ENCODE data around the gene GLRX.
"Not testable (repeated sequence)": the region's sequence is repeated elsewhere in the genome, so short reads cannot be mapped to it uniquely, and the experiment has no call there.

The GLRX gene

GRCh38 chr5:95816341-95816740, 6.2 kb downstream of the GLRX start:
- POLR2A ChIA-PET, result no interaction called here
- CTCF ChIA-PET, result no interaction called here
- no peak overlapping the region for H3K4me3 ChIP-seq (ENCODE audit: low read depth, low read length)
- no peak for TF ChIP-seq CTCF (IDR thresholded peaks at IDR 0.05; ENCODE audit: insufficient read depth, low read length, missing control alignments)
- no peak for DNase-seq (ENCODE audit: low read depth, low spot score)

GRCh38 chr5:95815155-95815729, 7.3 kb downstream of the GLRX start:
- no peak overlapping the region for H3K4me3 ChIP-seq (ENCODE audit: low read depth, low read length)
- no peak for TF ChIP-seq CTCF (IDR thresholded peaks at IDR 0.05; ENCODE audit: insufficient read depth, low read length, missing control alignments)
- POLR2A ChIA-PET, result no interaction called here
- CTCF ChIA-PET, result no interaction called here
- DNase-seq (ENCODE audit: low read depth, low spot score), result no peak

- DNase-seq (ENCODE audit: low read depth, low spot score); H3K4me3 ChIP-seq (ENCODE audit: low read depth, low read length); POLR2A ChIA-PET: not testable (repeated sequence)
- CTCF ChIA-PET, result interaction anchor here (1.0 to 1.7 kb wide), 3 partner anchors 10 to 169 kb away, joined by 3 to 6 read pairs (median 4); no protein-coding TSS in a partner anchor
These were observed 9.5 kb downstream of the GLRX start for GRCh38 chr5:95813035-95813434.

- CTCF ChIA-PET, result interaction anchor here (1.0 to 1.7 kb wide), 3 partner anchors 11 to 168 kb away, joined by 3 to 6 read pairs (median 4); no protein-coding TSS in a partner anchor
- H3K4me3 ChIP-seq (ENCODE audit: low read depth, low read length), result no peak overlapping the region
- no peak for TF ChIP-seq CTCF (IDR thresholded peaks at IDR 0.05; ENCODE audit: insufficient read depth, low read length, missing control alignments)
- no peak for DNase-seq (ENCODE audit: low read depth, low spot score)
- POLR2A ChIA-PET, result interaction anchor here (0.7 kb wide), 1 partner anchor 25 kb away, joined by 4 read pairs; no protein-coding TSS in a partner anchor
These were observed 10.5 kb downstream of the GLRX start for GRCh38 chr5:95812074-95812471.

GRCh38 chr5:95811461-95812073, 11.0 kb downstream of the GLRX start:
- POLR2A ChIA-PET; DNase-seq (ENCODE audit: low read depth, low spot score); H3K4me3 ChIP-seq (ENCODE audit: low read depth, low read length): not testable (repeated sequence)
- CTCF ChIA-PET, result interaction anchor here (1.3 to 5.0 kb wide), 4 partner anchors 12 to 35 kb away, joined by 4 to 25 read pairs (median 7); partner anchors contain the start of gene GLRX

- POLR2A ChIA-PET; DNase-seq (ENCODE audit: low read depth, low spot score); H3K4me3 ChIP-seq (ENCODE audit: low read depth, low read length): not testable (repeated sequence)
- CTCF ChIA-PET, result interaction anchor here (1.4 to 5.0 kb wide), 3 partner anchors 12 to 36 kb away, joined by 5 to 25 read pairs (median 9); partner anchors contain the start of gene GLRX
These were observed 11.5 kb downstream of the GLRX start for GRCh38 chr5:95811126-95811423.

- ChIA-PET POLR2A (interaction anchor here (1.0 kb wide), 1 partner anchor 12 kb away, joined by 4 read pairs; the partner anchor contains the start of gene GLRX), CTCF (interaction anchor here (1.4 to 5.0 kb wide), 4 partner anchors 13 to 166 kb away, joined by 4 to 25 read pairs (median 7); partner anchors contain the start of gene GLRX)
- TF ChIP-seq CTCF (IDR thresholded peaks at IDR 0.05; ENCODE audit: insufficient read depth, low read length, missing control alignments), result no peak
- no peak overlapping the region for H3K4me3 ChIP-seq (ENCODE audit: low read depth, low read length)
- no peak for DNase-seq (ENCODE audit: low read depth, low spot score)
These were observed 12.0 kb downstream of the GLRX start for GRCh38 chr5:95810305-95811125.

Data from AG04449 (cell line).